ENCODE measurements around the gene CCDC120. TPM values are rescaled to one million over a fixed set of nuclear protein-coding genes. Genes with fewer than 3 reads are reported as not detected.
A peak's percentile ranks its signal among the peaks of the same experiment; 100 is the strongest.

The CCDC120 gene, protein sequence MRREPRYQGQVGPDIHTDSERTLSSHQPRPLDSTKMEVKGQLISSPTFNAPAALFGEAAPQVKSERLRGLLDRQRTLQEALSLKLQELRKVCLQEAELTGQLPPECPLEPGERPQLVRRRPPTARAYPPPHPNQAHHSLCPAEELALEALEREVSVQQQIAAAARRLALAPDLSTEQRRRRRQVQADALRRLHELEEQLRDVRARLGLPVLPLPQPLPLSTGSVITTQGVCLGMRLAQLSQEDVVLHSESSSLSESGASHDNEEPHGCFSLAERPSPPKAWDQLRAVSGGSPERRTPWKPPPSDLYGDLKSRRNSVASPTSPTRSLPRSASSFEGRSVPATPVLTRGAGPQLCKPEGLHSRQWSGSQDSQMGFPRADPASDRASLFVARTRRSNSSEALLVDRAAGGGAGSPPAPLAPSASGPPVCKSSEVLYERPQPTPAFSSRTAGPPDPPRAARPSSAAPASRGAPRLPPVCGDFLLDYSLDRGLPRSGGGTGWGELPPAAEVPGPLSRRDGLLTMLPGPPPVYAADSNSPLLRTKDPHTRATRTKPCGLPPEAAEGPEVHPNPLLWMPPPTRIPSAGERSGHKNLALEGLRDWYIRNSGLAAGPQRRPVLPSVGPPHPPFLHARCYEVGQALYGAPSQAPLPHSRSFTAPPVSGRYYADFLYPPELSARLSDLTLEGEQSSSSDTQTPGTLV
- total RNA-seq: 1.7 TPM
- long read RNA-seq, partial matches to known transcripts: 0 of 1 reads
- long read RNA-seq, other reads (novel, unspliced or antisense): 1 of 1 reads

DNA sequence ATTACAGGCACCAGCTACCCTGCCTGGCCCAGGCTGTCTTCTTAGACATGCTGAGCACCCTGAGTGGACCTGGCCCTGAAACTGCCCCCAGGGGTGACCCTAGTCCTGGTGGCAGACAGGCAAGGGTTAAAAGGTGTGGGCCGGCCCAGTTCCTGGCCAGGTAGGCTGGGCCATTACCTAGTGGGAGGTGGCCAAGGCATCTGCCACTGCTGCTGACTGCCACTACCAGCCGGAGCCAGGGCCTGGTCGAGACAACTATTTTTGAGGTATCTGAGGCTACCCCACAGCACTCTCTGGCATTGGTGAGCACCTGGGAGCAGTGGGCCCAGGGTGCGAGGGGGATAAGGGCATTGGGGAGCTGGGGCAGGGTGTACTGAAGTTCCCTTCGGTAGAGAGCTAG is at the start of gene CCDC120:
CCDC120 (plus strand) TSS at position 206 of the 400 bp plus-strand sequence. CDS start 3,043 bp downstream, outside the sequence.
- DNase-seq (no peak), ATAC-seq (no peak)
- intact Hi-C loops (cut with micrococcal nuclease): no loop called here

DNA sequence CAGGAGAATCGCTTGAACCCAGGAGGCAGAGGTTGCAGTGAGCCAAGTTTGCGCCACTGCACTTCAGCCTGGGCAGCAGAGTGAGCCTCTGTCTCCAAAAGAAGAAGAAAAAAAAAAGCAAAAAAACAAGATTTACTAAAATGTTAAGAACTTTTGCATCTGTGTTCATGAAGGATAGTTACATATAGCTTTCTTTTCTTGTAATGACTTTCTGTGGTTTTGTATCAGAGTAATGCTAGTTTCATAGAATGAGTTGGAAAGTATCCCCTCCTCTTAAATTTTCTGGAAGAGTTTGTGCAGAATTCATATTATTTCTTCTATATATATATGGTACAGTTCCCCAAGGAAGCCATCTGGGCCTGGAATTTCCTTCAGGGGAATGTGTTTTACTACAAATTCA is 39.7 kb upstream of the CCDC120 start:
- no peak for ATAC-seq
- DNase-seq: no peak
- intact Hi-C loops (cut with micrococcal nuclease): no loop called here

DNA sequence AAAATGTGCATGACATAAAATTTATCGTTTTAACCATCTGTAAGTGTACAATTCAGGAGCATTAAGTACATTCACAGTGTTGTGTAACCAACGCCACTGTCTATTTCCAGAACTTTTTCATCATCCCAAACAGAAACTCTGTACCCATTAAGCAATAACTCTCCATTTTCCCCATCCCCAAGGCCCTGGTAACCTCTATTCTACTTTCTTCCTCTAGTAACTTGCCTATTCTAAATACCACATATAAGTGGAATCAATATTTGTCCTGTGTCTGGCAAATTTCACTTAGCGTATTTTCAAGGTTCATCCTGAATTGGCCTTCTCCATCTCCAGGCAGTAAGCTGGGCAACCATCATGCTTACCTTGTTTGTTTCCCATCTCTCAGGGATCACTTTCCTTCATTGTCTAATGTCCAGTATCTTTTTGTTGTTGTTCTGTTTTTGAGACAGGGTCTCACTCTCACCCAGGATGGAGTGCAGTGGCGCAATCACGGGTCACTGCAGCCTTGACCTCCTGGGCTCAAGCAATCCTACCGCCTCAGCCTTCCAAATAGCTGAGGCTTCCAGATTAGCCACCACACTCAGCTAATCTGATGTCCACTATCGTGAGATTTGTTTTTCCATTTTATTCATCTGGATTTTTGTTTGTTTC is 39.1 kb upstream of the CCDC120 start:
- DNase-seq: no peak
- no peak for ATAC-seq
- intact Hi-C loops (cut with micrococcal nuclease): no loop called here

DNA sequence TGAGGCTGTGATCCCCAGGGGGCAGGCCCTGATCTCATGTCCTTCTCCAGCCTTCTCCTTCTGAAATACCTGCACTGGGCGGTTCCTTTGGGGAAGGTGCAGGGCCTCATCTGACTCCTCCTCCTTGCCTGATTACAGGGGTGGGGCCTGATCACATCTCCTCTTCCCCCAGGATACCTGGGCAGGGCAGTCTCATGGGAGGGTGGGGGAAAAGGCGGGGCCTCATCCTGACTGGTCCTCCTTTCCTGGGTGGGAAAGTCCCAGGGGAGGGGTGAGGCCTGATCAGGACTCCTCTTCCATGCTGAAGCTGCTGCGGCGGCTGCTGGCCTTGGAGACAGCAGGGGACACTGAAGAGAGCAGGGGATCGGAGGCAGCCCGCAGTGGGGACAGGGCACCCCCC is 28.9 kb upstream of the CCDC120 start:
- ATAC-seq: peak; percentile 24
- intact Hi-C loops (cut with micrococcal nuclease): no loop called here

GRCh38 chrX:49030283-49030682 is 28.5 kb upstream of the CCDC120 start:
- intact Hi-C loops (cut with micrococcal nuclease): no loop called here
- ATAC-seq: peak; percentile 59
- no peak for DNase-seq

More for the DNA sequence above, 28.9 kb upstream of the CCDC120 start:
- no peak for DNase-seq

DNA sequence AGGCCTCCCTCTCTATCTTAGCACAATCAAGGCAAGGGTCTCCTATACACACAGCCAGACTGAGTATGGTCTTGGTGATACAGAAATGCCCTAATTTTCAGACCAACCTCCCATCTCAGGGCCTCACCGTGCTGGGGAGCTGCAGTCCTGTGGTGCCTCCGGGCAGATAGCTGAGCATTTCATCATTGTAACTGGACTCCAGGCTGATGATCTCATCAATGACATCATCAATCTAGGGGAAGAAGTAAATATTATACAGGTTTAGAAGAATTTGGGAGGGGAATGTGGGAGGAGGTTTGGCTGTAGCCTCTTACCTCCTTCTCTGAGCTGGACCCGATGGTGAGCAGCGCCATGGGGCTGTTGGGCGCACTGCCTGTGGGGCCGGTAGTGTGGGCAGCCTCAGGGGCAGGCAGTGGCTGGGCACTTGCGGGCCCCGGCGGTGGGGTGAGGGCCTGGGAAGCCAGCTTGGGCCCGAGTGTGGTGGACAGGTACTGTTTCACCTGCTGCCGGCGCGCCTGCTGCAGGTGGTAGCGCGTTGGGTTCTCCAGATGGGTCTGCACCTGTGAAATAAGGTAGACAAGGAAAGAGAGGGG is 20.8 kb upstream of the CCDC120 start:
- intact Hi-C loops (cut with micrococcal nuclease): no loop called here
- ATAC-seq (no peak), DNase-seq (no peak)

GRCh38 chrX:49039598-49040375 is 19.0 kb upstream of the CCDC120 start:
- ATAC-seq (peak; percentile 9), DNase-seq (peak; percentile 64)
- intact Hi-C loops (cut with micrococcal nuclease): no loop called here

- DNase-seq: no peak
- ATAC-seq: no peak
- intact Hi-C loops (cut with micrococcal nuclease): no loop called here
Measured at GRCh38 chrX:49040376-49040955, 18.3 kb upstream of the CCDC120 start.

- DNase-seq: no peak
- intact Hi-C loops (cut with micrococcal nuclease): no loop called here
Measured at GRCh38 chrX:49041744-49042580, 16.8 kb upstream of the CCDC120 start.

DNA sequence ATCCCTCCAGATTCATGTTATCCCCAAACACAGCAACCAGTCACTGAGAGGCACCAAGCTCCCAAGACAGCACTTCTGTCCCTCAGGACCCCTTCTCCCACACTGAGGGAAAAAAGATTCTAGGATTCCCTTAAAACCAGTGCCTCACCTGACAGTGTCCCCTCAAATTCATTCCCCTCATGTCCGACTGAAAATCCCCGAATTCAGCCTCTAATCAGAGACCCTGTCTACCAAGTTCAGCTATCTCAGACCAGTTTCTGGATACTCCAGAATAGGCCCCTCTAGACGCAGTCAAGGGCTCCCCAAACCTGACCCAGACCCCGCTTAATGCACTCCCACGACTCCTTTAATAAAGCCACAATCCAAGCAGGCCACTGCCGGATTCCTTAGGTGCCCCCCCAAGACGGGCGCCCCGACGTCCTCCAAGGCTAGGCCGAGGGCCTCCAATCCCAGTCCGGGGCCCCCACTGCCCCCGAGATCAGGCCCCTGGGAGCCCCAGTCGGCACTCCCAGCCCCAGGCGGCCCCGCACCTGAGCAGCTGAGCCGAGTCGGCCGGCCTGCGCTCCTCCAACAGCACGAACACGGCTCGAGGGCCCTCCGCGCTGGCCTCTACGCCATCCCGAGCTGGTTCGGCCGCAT is 16.1 kb upstream of the CCDC120 start:
- intact Hi-C loops (cut with micrococcal nuclease): no loop called here
- ATAC-seq (peak; percentile 1), DNase-seq (no peak)

More at GRCh38 chrX:49041744-49042580, 16.8 kb upstream of the CCDC120 start:
- no peak for ATAC-seq

- peak; percentile 98 for DNase-seq
- intact Hi-C loops (cut with micrococcal nuclease): no loop called here
- peak; percentile 93 for ATAC-seq
Measured at GRCh38 chrX:49043220-49043986, 15.4 kb upstream of the CCDC120 start, which contains the start of gene TFE3. TFE3 (minus strand) TSS chrX:49043357; CDS start chrX:49043226, 131 bp downstream.

DNA sequence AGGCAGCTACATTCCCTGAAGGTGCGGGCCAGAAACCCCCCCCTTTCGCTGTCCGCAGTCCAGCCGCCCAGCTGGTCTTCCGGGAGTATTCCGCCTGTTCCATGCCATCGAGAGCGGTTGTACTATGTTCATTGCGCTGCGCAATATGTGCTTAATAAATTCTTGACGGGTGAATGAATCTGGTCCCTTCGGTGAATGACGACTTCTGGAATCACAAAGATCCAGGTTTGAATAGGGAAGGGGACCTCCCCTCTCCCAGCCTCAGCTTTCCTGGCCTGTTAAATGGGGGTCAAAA is 14.9 kb upstream of the CCDC120 start:
- intact Hi-C loops (cut with micrococcal nuclease): no loop called here

DNA sequence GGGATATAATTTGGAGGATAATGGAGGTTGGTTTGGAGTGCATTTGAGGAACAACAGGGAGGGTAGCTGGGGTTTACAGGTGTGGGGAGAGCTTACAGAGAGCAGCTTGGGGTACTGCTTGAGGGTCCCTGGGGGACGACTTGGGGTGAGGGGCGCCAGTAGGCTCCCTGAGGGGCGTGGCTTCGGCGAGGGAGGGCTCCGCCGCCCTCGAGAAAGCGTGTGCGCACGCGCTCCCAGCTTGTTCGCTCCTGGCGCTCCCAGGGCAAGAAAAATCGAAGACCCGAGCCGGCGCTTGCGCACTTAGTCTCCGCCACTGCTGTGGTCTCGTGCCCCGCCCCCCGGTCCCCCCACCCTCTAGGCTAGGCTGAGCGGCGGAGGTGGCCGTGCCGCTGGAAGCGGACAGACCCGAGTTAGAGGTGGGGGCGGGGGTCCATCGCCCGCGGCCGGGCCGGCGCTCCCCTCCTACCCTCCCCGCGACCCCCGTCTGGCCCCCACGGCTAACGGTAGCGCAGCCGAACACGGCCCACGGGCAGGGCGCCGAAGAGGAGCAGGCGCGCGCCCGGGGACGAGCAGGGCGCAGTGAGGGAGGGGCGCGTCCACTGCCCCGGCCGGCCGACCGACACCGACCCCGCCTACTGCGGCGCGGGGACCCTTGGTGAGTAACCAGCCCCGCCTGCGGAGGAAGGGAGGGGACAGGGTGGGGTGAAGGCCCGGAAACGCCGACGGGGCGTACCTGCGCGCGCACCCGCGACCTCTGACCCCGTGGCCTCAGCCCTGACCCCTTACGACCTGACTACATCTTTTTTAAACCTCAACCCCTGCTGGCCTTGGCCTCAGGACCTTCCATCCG is 5.4 kb upstream of the CCDC120 start:
- DNase-seq (peak; percentile 76), ATAC-seq (peak; percentile 86)
- intact Hi-C loops (cut with micrococcal nuclease): no loop called here

More for the DNA sequence above, 14.9 kb upstream of the CCDC120 start:
- DNase-seq (no peak), ATAC-seq (no peak)

GRCh38 chrX:49054073-49054762 is 4.6 kb upstream of the CCDC120 start:
- intact Hi-C loops (cut with micrococcal nuclease): no loop called here
- no peak for DNase-seq
- ATAC-seq: no peak

DNA sequence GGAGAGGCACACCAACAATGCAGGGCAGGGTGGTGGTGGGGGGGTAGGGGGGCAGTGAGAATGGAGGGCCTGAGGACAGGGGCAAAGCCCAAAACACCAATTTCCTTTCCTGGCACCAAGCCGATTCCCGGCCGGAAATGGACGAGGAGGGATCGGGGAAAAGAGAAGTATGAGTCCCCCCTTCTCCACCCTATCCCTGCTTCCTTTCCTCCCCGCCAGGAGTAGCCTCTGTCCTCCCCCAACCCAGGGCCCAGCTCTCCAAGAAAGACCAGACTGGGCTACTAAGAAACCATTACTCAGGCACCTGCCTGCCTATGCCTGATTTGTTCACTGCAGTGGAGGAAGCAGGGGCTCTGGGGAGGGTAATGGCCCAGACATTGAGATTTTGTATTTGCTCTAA is 402 bp downstream of the CCDC120 start:
- intact Hi-C loops (cut with micrococcal nuclease): no loop called here
- ATAC-seq (no peak), DNase-seq (no peak)
